Spleen (tissue), 7 donors: ENCODE data around the gene SOWAHB.

Experiments used
- CTCF ChIP-seq, 11 experiments: fragments of 200-600 bp in 7 of 11; fragments of 450-650 bp in 4 of 11; sonication (generic) in 4 of 11; IDR thresholded peaks in 8 of 11; conservative IDR thresholded peaks in 3 of 11; 1 replicate in 7 of 11; 2 replicates in 4 of 11; pipeline versions ENCODE4 v1.4.0 to v1.8.0; 2016 to 2021; ENCODE audit warnings: antibody characterized with exemption in 11 of 11, inconsistent platforms in 4 of 11, mild to moderate bottlenecking in 1 of 11
- POLR2A ChIP-seq, 3 donors: fragments of 450-650 bp; IDR thresholded peaks; one replicate each; pipeline ENCODE4 v1.5.1; 2017; ENCODE audit warnings: antibody characterized with exemption in 3 of 3, mild to moderate bottlenecking in 1 of 3
- donor health status: DM: no; HTN: no; CAD: no; lungs with moderate emphysema.
- donor health status: DM: no; HTN: no; CAD: no.
- donor health status: DM: no; HTN: no; CAD: no.

- TF ChIP-seq CTCF (IDR thresholded peaks at IDR 0.05 in 8 of 11, conservative IDR thresholded peaks at IDR 0.05 in 3 of 11) (no peak), POLR2A (IDR thresholded peaks at IDR 0.05) (no peak)
Observed at GRCh38 chr4:76856243-76857073, 41.5 kb downstream of the SOWAHB start.
